HepG2 (cell line): ENCODE data around the gene ARL15. TPM values are rescaled to one million over a fixed set of nuclear protein-coding genes. Genes with fewer than 3 reads are reported as not detected.

Experiments used
- ATAC-seq: fragments of 200-7000 bp; cut with Tn5 transposase; 3 replicates; pipeline ENCODE4 v1.9.1; 2020; ENCODE audit warnings: mild to moderate bottlenecking, moderate library complexity
- BruUV-seq: library from RNA; stranded (reverse); fragments of 400-500 nt; replicated peaks from 2 replicates; lab custom pipeline; 2021; lab: Mats Ljungman, UMichigan
- CTCF ChIA-PET: fragments of 300-600 bp; formaldehyde crosslinking; extraction: SDS; loops from one replicate; lab custom pipeline; 2021; ENCODE audit warnings: low total read pairs, inconsistent platforms, low intra/inter-chr PET ratio; lab: Yijun Ruan, JAX
- POLR2A ChIA-PET: fragments of 350-600 bp; sonication (Branson Sonifier 250); formaldehyde crosslinking; loops from one replicate; lab custom pipeline; 2020; ENCODE audit warnings: antibody characterized with exemption, inconsistent platforms; lab: Yijun Ruan, JAX
- DNase-seq: peaks from one replicate; pipeline ENCODE4 v3.0.0-alpha.2; 2015; ENCODE audit warnings: low spot score
- FAIRE-seq: peaks from 3 replicates; lab custom pipeline; 2011; peaks lifted over from hg19 to GRCh38; lab: Jason Lieb, UNC
- H2AFZ ChIP-seq: one replicate; pipeline ENCODE4 v1.6.1; 2011; ENCODE audit warnings: low read length, inconsistent platforms
- H3K27ac ChIP-seq: fragments of 300-600 bp; 3 replicates; pipeline ENCODE4 v1.8.0; 2011; ENCODE audit warnings: mixed run types, mild to moderate bottlenecking, mixed read lengths, low read length, inconsistent platforms; ENCODE audit not compliant: insufficient read depth; ENCODE audit errors: extremely low read length
- H3K27me3 ChIP-seq, 2 experiments: fragments of 200-600 bp in 1 of 2; 2 replicates in 1 of 2; 3 replicates in 1 of 2; pipeline versions ENCODE4 v1.6.0 to v1.8.0; 2011; ENCODE audit warnings: low read length in 2 of 2, mild to moderate bottlenecking in 2 of 2, moderate library complexity in 2 of 2, inconsistent platforms in 1 of 2; ENCODE audit not compliant: insufficient read depth in 2 of 2, control insufficient read depth in 1 of 2
- H3K36me3 ChIP-seq, 2 experiments: fragments of 200-600 bp in 1 of 2; replicated peaks in 1 of 2; 2 replicates in 1 of 2; 3 replicates in 1 of 2; pipeline versions ENCODE4 v1.5.1 to v1.8.0; 2011; ENCODE audit warnings: low read length in 2 of 2, inconsistent platforms in 1 of 2; ENCODE audit not compliant: insufficient read depth in 2 of 2, control insufficient read depth in 1 of 2
- H3K4me1 ChIP-seq: 2 replicates; pipeline ENCODE4 v1.5.1; 2012; ENCODE audit warnings: low read length, inconsistent platforms; ENCODE audit not compliant: insufficient read depth
- H3K4me2 ChIP-seq: 2 replicates; pipeline ENCODE4 v1.6.0; 2011; ENCODE audit warnings: low read depth, low read length, inconsistent platforms
- H3K4me3 ChIP-seq, 3 experiments: fragments of 200-600 bp in 1 of 3; sonication (generic), shearing (Covaris generic) in 1 of 3; replicated peaks in 1 of 3; 2 replicates each; pipeline ENCODE4 v1.5.1; 2011 to 2016; ENCODE audit warnings: low read length in 3 of 3, inconsistent platforms in 2 of 3, low read depth in 2 of 3, mild to moderate bottlenecking in 2 of 3, control low read depth in 1 of 3, mixed read lengths in 1 of 3; ENCODE audit not compliant: insufficient read depth in 1 of 3
- H3K79me2 ChIP-seq: one replicate; pipeline ENCODE4 v1.6.1; 2011; ENCODE audit warnings: low read length, inconsistent platforms; ENCODE audit not compliant: insufficient read depth
- H3K9ac ChIP-seq: 2 replicates; pipeline ENCODE4 v1.6.0; 2011; ENCODE audit warnings: mild to moderate bottlenecking, low read depth, low read length, inconsistent platforms; ENCODE audit not compliant: insufficient read depth
- H3K9me3 ChIP-seq: 2 replicates; pipeline ENCODE4 v1.5.1; 2012; ENCODE audit warnings: mild to moderate bottlenecking, low read length
- H4K20me1 ChIP-seq: 2 replicates; pipeline ENCODE4 v1.6.0; 2011; ENCODE audit warnings: inconsistent platforms, mild to moderate bottlenecking, low read length, moderate library complexity; ENCODE audit not compliant: insufficient read depth
- ATAD3A ChIP-seq: sonication (generic); formaldehyde crosslinking; IDR thresholded peaks from 2 replicates; pipeline ENCODE4 v1.4.0; 2020; ENCODE audit warnings: missing genetic modification reagents
- CBFB ChIP-seq: sonication (generic); formaldehyde crosslinking; IDR thresholded peaks from 2 replicates; pipeline ENCODE4 v1.4.0; 2020; ENCODE audit warnings: missing genetic modification reagents
- CHD2 ChIP-seq: IDR thresholded peaks from 2 replicates; pipeline ENCODE4 v1.6.1; 2011; ENCODE audit warnings: low read depth, low read length, improper control_type of control experiment
- DMTF1 ChIP-seq: sonication (generic); formaldehyde crosslinking; IDR thresholded peaks from 2 replicates; pipeline ENCODE4 v1.4.0; 2020; ENCODE audit warnings: mild to moderate bottlenecking, missing genetic modification reagents
- E2F1 ChIP-seq: sonication (generic); formaldehyde crosslinking; IDR thresholded peaks from 2 replicates; pipeline ENCODE4 v1.5.0; 2020; ENCODE audit warnings: missing genetic modification reagents
- ELF4 ChIP-seq: sonication (generic); formaldehyde crosslinking; IDR thresholded peaks from 2 replicates; pipeline ENCODE4 v1.5.0; 2020; ENCODE audit warnings: missing genetic modification reagents, mild to moderate bottlenecking, moderate library complexity, borderline replicate concordance
- HOXD1 ChIP-seq: sonication (generic); formaldehyde crosslinking; IDR thresholded peaks from 2 replicates; pipeline ENCODE4 v1.5.0; 2020; ENCODE audit warnings: missing genetic modification reagents
- NCOA1 ChIP-seq: sonication (generic); formaldehyde crosslinking; IDR thresholded peaks from 2 replicates; pipeline ENCODE4 v1.9.0; 2021; ENCODE audit warnings: missing genetic modification reagents
- NFYC ChIP-seq: IDR thresholded peaks from 2 replicates; pipeline ENCODE4 v1.6.1; 2016; ENCODE audit warnings: missing genetic modification reagents, missing compliant biosample characterization
- PRMT3 ChIP-seq: sonication (generic); formaldehyde crosslinking; IDR thresholded peaks from 2 replicates; pipeline ENCODE4 v1.8.1; 2022; ENCODE audit warnings: low read depth, mild to moderate bottlenecking, moderate library complexity, missing genetic modification reagents, borderline replicate concordance
- RARA ChIP-seq: IDR thresholded peaks from 2 replicates; pipeline ENCODE4 v1.6.1; 2016; ENCODE audit warnings: missing genetic modification reagents, missing compliant biosample characterization
- RBM22 ChIP-seq: fragments of 200-400 bp; formaldehyde crosslinking; optimal IDR thresholded peaks from 2 replicates; pipeline ENCODE3; 2017; ENCODE audit warnings: mild to moderate bottlenecking, low read length, moderate library complexity
- RBM39 ChIP-seq: fragments of 200-400 bp; formaldehyde crosslinking; IDR thresholded peaks from one replicate; pipeline ENCODE4 v1.6.1; 2018; ENCODE audit warnings: antibody characterized with exemption, mild to moderate bottlenecking, low read depth, low read length; ENCODE audit not compliant: poor library complexity, severe bottlenecking
- RNF2 ChIP-seq: fragments of 450-650 bp; conservative IDR thresholded peaks from 2 replicates; pipeline ENCODE4 v1.6.1; 2016; ENCODE audit warnings: low read depth
- SMAD1 ChIP-seq: sonication (generic); formaldehyde crosslinking; IDR thresholded peaks from 2 replicates; pipeline ENCODE4 v1.4.0; 2020; ENCODE audit warnings: missing genetic modification reagents, low read depth, mild to moderate bottlenecking, borderline replicate concordance
- STAG1 ChIP-seq: sonication (generic); formaldehyde crosslinking; IDR thresholded peaks from 2 replicates; pipeline ENCODE4 v1.4.0; 2020; ENCODE audit warnings: missing genetic modification reagents
- TARDBP ChIP-seq: sonication (generic); formaldehyde crosslinking; IDR thresholded peaks from 2 replicates; pipeline ENCODE4 v1.8.0; 2022; ENCODE audit warnings: mild to moderate bottlenecking, missing genetic modification reagents
- TBP ChIP-seq: sonication (generic); formaldehyde crosslinking; IDR thresholded peaks from 2 replicates; pipeline ENCODE4 v1.5.0; 2020; ENCODE audit warnings: missing genetic modification reagents
- ZNF160 ChIP-seq: sonication (generic); formaldehyde crosslinking; IDR thresholded peaks from 2 replicates; pipeline ENCODE4 v1.8.0; 2022; ENCODE audit warnings: mild to moderate bottlenecking, inconsistent platforms, missing genetic modification reagents
- ZNF296 ChIP-seq: sonication (generic); formaldehyde crosslinking; conservative IDR thresholded peaks from 2 replicates; pipeline ENCODE4 v1.5.0; 2020; ENCODE audit warnings: mild to moderate bottlenecking, missing genetic modification reagents
- ZNF569 ChIP-seq: sonication (generic); formaldehyde crosslinking; IDR thresholded peaks from 2 replicates; pipeline ENCODE4 v1.5.0; 2020; ENCODE audit warnings: mild to moderate bottlenecking, missing genetic modification reagents, moderate library complexity, borderline replicate concordance
- ZNF670 ChIP-seq: sonication (generic); formaldehyde crosslinking; IDR thresholded peaks from 2 replicates; pipeline ENCODE4 v1.8.0; 2022; ENCODE audit warnings: mild to moderate bottlenecking, missing genetic modification reagents, borderline replicate concordance
- ZZZ3 ChIP-seq: sonication (generic); formaldehyde crosslinking; IDR thresholded peaks from 2 replicates; pipeline ENCODE4 v1.4.0; 2020; ENCODE audit warnings: missing genetic modification reagents, mild to moderate bottlenecking, borderline replicate concordance
- WGBS: methylation state at CpG from one replicate; pipeline ENCODE4 v1.1.6; 2017; ENCODE audit warnings: low lambda C conversion rate; 5-methylcytosine and 5-hydroxymethylcytosine counted together
- in situ Hi-C: cut with HindIII; loops from 2 replicates; pipeline ENCODE4 v1.10.0; 2017; ENCODE audit warnings: low pct_unique_long_range_greater_than_20kb; ENCODE audit not compliant: extremely low pct_ligation_motif_present
- intact Hi-C: fragments of 100-400 bp; cut with micrococcal nuclease; formaldehyde crosslinking; loops from one replicate; pipeline ENCODE4 v1.10.0; 2022; ENCODE audit not compliant: unreplicated experiment
- polyA plus RNA-seq, 8 experiments: library from polyadenylated mRNA; depleted of rRNA in 3 of 8; stranded (reverse) in 7 of 8; unstranded in 1 of 8; fragments of >200 nt; fragmentation: Illumina TruSeq in 4 of 8; extraction: Trizol in 4 of 8; gene quantifications; 2 replicates each; pipeline versions ENCODE4 v1.2.1 to v1.2.3, GENCODE V29; 2011 to 2016; ENCODE audit warnings: low read depth in 4 of 8, missing spikeins in 1 of 8, mixed read lengths in 1 of 8; ENCODE audit not compliant: insufficient read depth in 1 of 8
- total RNA-seq, 5 experiments: library from RNA; depleted of rRNA; stranded (reverse); fragments of >200 nt; fragmentation: Illumina TruSeq; extraction: Trizol; gene quantifications; 2 replicates each; pipeline ENCODE4 v1.2.3, GENCODE V29; 2016; ENCODE audit warnings: low read depth in 1 of 5
- TF ChIP-seq, protein P1 (sequence below): sonication (generic); formaldehyde crosslinking; IDR thresholded peaks from 2 replicates; pipeline ENCODE4 v1.5.0; 2020; ENCODE audit warnings: mild to moderate bottlenecking, low read depth, missing genetic modification reagents, borderline replicate concordance

ARL15 gene
- total and polyA plus RNA-seq, 2 of the 13 experiments (the other 11 are each of a cell fraction or from before 2014, with no cell fraction given): 2.5 to 7.7 TPM

DNA sequence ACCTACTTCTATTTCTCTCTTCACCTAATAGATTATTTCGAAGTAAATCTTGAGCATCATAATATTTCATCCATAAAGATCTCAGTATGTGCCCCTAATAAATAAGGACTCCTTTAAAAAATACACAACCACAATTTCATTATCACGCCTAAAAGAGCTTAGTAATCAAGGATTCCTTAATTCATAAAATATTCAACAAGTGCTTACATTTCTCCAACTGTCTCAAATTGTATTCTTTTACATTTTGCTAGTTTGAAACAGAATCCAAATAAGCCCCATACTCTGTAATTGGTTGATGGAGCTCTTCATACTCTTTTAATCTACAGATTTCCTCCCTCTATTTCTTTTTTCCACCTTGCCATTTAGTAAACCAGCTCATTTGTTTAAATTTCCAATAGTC, 432.4 kb downstream of the ARL15 start (continued):
- TF ChIP-seq RNF2: no peak
- no peak for TF ChIP-seq CHD2
- no peak for TF ChIP-seq RARA (CRISPR knock-in tag)
- TF ChIP-seq ELF4 (CRISPR knock-in tag): no peak
- TF ChIP-seq, protein P1, sequence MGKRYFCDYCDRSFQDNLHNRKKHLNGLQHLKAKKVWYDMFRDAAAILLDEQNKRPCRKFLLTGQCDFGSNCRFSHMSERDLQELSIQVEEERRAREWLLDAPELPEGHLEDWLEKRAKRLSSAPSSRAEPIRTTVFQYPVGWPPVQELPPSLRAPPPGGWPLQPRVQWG (CRISPR knock-in tag): no peak
- no peak for TF ChIP-seq ZNF569 (CRISPR knock-in tag)
- TF ChIP-seq SMAD1 (CRISPR knock-in tag): no peak
- TF ChIP-seq CBFB (CRISPR knock-in tag): no peak

GRCh38 chr5:53877243-53877642, 433.1 kb downstream of the ARL15 start:
- POLR2A ChIA-PET: no interaction called here
- DNase-seq: no peak

More at GRCh38 chr5:53877243-53877642, 433.1 kb downstream of the ARL15 start:
- H3K9me3 ChIP-seq: no peaks in the 10 kb centered on the region
- no peak overlapping the region for H2AFZ ChIP-seq
- no peak overlapping the region for H3K4me3 ChIP-seq
- ATAC-seq (no peak), FAIRE-seq (no peak)
- BruUV-seq: no TSS peak
- H3K4me2 ChIP-seq: no peak overlapping the region
- no peaks in the 10 kb centered on the region for H3K79me2 ChIP-seq
- no peaks in the 10 kb centered on the region for H3K36me3 ChIP-seq
- H3K27me3 ChIP-seq: no peaks in the 10 kb centered on the region
- H4K20me1 ChIP-seq: no peaks in the 10 kb centered on the region
- in situ Hi-C loops: no loop called here
- H3K9ac ChIP-seq: no peak overlapping the region
- CTCF ChIA-PET: no interaction called here
- H3K4me1 ChIP-seq: peaks cover 24% of the 10 kb centered on the region
- TF ChIP-seq TARDBP (CRISPR knock-in tag) (no peak), NCOA1 (no peak), DMTF1 (CRISPR knock-in tag) (no peak), RBM39 (no peak), RBM22 (no peak), PRMT3 (no peak), ZZZ3 (CRISPR knock-in tag) (no peak), E2F1 (no peak), ATAD3A (CRISPR knock-in tag) (no peak), ZNF670 (CRISPR knock-in tag) (no peak), HOXD1 (CRISPR knock-in tag) (no peak), STAG1 (CRISPR knock-in tag) (no peak), NFYC (CRISPR knock-in tag) (no peak), ZNF296 (CRISPR knock-in tag) (no peak), TBP (no peak), ZNF160 (no peak)
- intact Hi-C loops: no loop called here
- H3K27ac ChIP-seq: no peak overlapping the region
- WGBS: 67% methylated on average over 1 of the region's 2 CpGs
